Astrocyte (in vitro differentiated cells and primary cell): ENCODE data around the gene TMEM37.

Experiments used
- CTCF ChIP-seq: IDR thresholded peaks from 2 replicates; pipeline ENCODE4 v1.5.1; 2011; ENCODE audit warnings: low read depth, mild to moderate bottlenecking, inconsistent platforms, low read length, moderate library complexity; ENCODE audit not compliant: insufficient read depth
- EZH2 ChIP-seq: IDR thresholded peaks from 2 replicates; pipeline ENCODE4 v1.6.1; 2012; ENCODE audit warnings: mild to moderate bottlenecking, low read length, inconsistent platforms; ENCODE audit not compliant: insufficient read depth

DNA sequence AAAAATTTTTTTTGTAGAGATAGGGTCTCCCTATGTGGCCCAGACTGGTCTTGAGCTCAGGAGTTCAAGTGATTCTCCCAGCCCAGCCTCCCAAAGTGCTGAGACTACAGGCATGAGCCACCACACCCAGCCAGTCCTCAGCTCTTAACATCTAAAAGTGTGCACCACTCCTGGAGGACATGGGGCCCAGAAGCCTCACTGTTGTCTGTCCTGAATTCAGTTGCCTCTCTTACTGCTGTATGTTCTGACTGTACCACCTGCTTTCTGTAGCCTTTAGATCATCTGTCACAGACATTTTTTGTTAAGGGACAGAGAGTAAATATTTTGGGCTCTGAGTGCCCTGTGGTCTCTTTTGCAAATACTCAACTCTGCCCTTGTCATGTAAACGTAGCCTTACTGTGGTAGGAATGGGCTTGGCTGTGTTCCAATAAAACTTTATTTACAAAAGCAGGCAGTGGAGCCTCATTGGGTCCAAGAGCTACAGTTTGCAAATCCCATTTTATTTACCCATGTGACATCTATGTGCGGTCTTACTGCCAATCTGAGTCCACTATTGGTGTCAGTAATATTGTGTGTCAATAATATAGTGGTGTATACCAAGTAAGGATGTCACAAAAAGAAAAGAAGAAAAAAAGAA lies 38.1 kb downstream of the TMEM37 start:
- TF ChIP-seq CTCF (no peak), EZH2 (no peak)
